GM21367 (cell line): ENCODE data around the gene SALL4.
"Not testable (repeated sequence)": the region's sequence is repeated elsewhere in the genome, so short reads cannot be mapped to it uniquely, and the experiment has no call there.

Experiments used
- ATAC-seq: cut with Tn5 transposase; IDR thresholded peaks from one replicate; pipeline ENCODE4 v1.9.1; 2021; ENCODE audit not compliant: unreplicated experiment

The SALL4 gene

DNA sequence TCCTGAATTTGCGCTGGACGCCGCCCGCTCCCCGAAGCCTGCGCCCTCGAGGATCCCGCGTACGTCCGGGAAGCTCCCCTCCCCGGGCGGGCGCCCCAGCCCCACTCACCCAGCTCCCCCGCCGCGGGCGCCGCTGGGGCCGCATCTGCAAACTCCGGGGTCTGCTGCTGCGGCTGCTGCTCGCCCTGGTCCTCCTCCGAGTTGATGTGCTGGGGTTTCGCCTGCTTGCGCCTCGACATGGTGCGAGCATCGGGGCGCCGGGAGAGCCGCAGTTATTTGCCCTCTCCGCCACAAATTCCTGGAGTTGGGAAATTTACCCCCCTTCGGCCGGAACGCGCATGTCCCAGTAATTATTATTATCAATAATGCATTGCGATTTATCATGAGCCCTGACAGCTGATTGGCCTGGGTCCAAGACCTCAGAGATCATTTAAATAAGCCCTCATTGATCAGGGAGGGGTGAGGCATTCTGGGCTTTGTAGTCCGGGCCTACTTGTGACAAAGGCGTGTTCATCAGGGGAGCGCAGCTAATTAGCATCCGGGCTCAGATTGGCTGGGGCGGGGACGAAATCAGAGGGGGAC lies at the start of gene SALL4:
TSS of gene SALL4 (minus strand) at position 352 of the 582 bp plus-strand sequence. CDS start at position 239, 113 bp downstream.
- no peak for ATAC-seq

DNA sequence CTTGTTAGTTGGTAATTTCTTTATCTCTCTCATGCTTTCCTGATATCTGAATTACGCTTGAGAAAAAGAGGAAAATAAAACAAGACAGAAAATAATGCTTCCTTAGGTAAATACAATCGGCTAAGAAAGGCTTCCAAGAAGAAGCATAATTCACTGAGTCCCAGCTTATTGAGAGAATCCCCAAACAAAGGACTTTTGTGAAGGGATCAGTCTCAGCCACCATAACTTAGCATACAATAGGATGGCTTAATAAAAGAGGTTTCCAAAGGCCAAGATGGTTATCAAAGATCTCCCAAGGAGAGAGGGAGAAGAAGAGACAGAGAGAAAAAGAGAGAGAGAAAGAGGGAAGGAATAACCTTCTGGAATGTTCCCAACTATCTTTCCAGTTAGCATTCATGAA lies 46.0 kb upstream of the SALL4 start:
- no peak for ATAC-seq

DNA sequence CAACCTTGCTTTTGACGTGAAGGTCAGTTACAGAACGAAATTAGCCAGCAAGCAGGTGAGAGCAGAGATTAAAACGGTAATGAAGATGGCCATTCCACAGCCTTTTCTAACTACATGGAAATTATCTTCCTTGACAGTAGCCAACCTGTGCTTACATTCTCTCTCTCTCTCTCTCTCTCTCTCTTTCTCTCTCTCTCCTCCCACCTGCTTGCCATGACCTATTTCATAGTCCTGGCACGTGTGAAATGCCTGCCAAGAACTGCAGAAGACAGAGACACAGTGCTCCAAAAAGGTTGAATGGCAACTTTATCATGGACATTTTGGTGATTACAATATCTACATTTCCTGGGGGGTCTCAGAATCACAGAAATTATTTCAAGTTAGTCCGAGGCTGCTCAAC lies 38.5 kb upstream of the SALL4 start:
- no peak for ATAC-seq

DNA sequence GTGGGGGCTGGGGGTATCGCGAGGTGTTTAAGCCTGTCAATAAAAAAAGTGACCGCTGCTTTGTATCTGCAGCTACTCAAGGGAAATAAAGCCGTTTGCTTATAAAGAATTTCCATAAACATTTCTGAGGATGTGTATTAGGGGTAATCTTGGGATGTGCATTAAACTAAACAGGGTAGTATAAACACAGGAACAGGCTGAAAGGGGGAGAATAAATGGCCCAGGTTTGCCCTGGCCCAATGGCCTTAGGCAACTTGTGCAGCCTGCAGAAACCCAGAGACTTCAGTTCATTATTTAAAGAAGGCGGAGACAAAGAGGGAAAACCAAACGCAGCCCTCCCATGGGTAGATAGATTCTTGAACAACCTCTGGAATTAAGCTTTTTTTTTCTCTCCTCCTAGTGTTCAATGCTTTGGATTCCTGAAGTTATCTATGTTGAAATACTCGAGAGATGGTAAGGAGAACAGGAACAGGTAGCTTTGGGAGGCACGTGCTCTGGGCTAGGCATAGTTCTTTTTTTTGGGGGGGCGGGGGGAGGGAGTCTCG lies 35.6 kb upstream of the SALL4 start:
- no peak for ATAC-seq

DNA sequence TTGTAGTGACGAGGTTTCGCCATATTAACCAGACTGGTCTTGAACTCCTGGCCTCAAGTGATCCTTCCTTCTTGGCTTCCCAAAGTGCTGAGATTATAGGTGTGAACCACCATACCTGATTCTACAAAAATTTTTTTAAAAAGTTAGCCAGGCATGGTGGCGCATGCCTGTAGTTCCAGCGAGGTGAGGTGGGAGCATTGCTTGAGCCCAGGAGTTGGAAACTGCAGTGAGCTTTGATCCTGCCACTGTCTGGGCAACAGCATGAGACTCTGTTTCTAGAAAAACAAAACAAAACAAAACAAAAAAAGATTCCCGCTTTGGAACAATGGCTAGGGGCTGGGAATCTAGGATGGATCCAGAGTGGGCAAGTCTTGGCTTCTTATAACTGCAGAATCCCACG lies 35.1 kb upstream of the SALL4 start:
- no peak for ATAC-seq

DNA sequence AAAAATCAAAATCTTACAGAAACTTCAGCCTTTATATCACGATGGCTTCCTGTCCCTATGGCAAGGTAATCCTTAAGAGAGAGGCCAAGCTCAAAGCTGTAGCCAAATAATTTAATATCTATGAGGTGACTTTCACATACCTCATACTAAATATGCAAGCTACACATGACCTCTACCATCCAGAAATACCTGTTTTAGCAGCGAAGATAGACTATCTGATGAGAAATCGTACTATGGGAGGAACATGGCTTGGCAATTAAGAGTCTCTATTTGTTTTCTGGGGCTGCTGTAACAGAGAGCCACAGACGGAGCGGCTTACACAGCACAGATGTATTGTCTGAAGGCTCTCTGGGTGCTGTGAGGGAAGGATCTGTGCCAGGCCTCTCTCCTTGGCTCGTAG lies 31.0 kb upstream of the SALL4 start:
- no peak for ATAC-seq

DNA sequence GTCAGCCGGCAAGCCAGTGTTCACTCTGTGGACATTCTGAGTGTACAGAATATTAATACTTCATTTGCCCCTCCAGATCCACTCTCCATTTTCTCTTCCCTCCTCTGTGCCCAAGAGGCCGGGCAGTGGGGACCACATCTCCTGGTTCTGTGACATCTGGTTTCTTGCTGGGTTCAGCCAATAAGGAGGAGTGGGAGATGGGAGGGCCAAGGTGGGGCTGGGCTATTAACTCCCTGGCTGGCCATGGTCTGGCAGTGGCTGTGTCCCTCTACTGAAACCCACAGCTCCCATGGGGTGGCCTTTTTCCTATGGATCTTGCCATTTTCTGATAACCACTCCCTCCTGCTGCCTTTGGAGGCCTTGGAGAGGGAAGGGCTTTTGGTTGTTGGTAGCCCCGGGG lies 30.0 kb upstream of the SALL4 start:
- ATAC-seq: no peak

DNA sequence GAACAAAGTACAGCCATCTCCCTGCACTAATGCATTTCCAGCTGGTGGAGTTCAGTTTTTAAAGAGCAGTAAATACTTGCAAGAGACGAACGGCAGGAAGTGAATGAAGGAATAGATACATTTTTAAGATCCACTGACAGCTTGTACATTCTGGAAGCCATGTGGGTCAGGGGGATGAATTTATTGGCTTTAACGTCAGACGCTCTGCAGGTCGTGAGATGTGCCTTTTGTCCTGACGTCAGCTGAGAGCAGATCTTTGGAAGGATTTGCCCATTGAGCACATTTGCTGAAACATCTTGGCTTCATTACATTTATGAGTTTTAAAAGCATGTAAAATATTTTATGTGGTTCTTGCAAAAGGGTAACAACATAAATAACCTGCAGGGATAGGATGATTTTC lies 29.5 kb upstream of the SALL4 start:
- ATAC-seq: no peak

DNA sequence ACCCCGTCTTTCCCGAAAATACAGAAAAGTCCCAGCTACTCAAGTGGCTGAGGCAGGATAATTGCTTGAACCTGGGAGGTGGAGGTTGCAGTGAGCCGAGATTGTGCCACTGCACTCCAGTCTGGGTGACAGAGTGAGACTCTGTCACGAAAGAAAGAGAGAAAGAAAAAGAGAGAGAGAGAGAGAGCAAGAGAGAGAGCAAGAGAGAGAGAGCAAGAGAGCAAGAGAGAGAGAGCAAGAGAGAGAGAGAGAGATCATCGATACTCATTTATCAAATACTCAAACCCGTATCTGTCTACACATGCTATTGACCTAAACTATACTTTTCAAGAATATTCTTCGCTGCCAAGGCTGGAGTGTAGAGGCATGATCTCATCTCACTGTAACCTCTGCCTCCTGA lies 28.2 kb upstream of the SALL4 start:
- no peak for ATAC-seq

DNA sequence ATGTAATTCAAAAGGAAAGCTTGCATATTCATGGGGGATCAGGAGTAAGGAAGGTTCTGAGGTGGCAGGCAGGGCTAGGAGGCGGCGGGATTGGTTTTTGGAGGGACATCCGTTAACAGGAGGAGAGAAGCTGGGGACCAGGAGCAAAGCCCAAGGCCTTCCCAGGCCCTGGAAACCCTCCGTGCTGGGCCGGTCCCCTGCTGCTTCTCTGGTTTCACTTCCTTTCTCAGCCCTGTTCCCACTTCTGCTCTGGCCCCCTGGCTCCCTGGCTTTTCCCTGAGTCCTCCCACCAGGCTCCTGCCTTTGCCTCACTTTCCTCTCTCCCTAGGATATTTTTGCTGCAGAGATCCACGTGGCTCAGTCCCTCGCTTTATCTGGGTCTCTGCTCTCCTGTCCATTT lies 26.4 kb upstream of the SALL4 start:
- no peak for ATAC-seq

DNA sequence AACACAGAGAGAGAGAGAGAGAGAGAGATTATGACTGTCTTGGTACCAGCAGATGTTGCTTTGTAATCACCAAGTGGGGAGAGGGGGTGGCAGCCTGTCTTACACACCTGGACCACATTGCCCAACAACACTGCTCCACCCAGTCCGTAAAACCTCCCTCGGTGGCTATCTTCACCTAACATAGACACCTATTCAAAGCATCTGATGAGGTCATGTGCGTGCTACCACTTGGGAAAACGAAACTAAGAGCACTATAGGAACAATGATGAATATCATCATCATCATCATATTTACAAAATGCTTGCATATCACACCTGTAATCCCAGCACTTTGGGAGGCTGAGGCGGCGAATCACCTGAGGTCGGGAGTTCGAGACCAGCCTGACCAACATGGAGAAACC lies 24.1 kb upstream of the SALL4 start:
- no peak for ATAC-seq

DNA sequence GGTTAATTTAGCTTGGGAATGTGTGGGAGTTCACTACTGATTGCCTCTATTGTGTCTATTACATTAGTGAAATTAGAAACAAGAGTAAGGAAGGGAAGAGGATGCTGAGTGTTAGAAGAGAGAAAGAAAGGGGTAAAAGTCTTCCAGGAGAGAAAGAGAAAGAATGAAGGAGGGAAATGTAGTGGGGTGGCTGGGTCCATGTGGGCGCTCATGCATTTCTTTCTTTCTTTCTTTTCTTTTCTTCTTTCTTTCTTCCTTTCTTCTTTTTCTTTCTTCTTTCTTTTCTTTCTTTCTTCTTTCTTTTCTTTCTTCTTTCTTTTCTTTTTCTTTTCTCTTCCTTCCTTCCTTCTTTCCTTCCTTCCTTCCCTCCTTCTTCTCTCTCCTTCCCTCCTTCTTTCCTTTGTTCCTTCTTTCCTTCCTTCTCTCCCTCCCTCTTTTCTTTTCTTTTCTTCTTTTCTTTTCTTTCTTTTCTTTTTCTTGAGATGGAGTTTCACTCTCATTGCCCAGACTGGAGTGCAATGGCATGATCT lies 16.2 kb upstream of the SALL4 start:
- no peak for ATAC-seq

DNA sequence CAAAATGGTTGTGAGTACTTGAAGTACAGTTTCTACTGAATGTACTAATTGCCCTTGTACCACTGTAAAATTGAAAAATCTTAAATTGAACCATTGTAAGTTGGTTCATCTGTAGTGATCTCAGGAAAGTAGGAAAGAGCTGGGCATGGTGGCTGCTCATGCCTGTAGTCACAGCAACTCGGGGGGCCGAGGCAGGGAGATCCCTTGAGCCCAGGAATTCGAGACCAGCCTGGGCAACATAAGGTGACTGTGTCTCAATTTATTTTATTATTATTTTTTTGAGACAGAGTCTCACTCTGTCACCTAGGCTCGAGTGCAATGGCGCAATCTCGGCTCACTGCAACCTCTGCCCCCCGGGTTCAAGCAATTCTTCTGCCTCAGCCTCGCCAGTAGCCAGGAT lies 14.5 kb upstream of the SALL4 start:
- not testable (repeated sequence) for ATAC-seq

DNA sequence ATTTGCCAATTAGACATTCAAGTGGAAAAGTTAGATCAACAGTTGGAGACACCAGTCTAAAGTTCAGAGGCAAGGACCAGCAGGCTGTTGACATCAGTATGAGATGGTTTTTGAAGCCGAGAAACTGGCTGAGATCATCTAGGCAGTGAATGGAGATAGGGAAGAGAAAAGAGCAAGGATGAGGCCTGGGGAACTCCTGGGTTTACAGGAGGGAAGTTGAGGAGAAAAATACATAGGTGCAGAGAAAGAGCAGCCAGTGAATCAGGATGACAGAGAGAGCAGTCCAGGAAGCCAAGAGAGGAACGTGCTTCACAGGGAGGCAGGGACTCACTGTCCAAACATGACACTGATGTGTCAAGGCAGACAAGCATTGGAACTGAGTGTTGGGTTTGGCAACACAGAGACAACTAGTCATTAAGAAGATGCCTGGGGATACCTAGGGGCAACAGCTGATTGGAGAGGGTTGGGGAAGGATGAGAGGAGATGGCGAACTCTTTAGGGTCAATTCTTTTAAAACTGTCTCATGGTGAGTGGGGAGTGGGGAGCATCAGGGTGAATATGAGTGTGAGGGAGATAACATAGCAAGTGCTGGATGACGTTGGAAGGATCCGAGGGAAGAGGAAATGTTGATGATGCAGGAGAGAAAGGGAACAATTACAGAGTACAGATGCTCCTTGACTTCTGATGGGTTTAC lies 13.2 kb upstream of the SALL4 start:
- ATAC-seq: no peak

DNA sequence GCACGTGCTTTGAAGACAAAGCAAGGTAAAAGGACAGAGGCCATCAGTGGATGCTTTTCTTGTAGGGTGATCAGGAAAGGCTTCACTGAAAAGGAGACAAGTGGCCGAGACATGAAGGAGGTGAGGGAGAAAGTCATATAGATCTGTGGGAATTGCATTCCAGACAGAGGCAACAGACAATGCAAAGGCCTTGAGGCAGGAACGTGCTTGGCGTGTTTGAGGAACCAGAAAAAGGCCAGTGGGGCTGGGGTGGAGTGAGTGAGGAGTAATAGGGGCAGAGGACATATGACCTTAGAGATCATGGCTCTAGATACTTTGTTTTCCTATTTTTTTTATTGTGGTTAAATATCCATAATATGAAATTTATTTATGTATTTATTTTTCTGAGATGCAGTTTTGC lies 10.5 kb upstream of the SALL4 start:
- no peak for ATAC-seq

DNA sequence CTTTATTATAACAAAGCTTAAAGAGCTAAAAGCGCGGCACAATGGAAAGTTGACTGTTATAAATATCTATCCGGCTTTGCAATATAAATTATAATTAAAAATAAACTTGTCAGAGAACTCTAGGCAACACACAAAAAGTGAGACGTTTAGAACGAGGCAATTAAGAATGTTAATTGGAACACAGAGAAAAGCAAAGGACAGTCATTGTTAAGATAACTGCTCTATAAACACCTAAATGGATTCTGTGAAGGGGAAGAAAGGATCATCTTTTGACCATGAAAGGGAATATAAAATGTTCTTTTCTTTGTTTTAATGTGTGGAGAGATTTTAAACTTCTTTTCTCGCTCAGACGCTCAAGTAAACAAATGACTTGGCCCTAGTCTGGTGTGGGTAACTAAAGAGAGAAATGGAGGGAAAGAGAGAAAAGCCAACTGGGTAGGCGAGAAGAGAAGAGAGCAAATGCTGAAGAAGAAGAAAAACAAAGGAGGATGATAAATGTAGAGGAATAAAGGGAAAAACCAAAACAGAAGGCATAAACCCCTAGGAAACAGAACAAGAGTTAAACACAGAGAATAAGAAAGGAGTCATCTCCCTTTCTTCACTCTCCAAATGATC lies 9.3 kb upstream of the SALL4 start:
- ATAC-seq: no peak

DNA sequence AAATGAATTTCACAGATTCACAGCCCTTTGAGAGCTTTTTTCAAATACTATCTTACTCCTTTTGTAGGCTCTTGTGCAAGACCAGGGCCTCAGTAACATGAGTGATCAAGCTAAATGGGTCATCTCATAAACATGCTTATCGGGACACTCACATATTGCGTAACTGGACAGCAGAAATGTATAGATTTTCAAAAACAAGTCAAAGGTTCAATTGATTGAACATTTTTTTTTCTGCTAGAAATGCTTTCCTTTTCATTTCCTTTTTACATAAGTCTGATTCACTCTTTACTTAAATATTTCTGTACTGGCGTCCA lies 8.7 kb upstream of the SALL4 start:
- no peak for ATAC-seq

DNA sequence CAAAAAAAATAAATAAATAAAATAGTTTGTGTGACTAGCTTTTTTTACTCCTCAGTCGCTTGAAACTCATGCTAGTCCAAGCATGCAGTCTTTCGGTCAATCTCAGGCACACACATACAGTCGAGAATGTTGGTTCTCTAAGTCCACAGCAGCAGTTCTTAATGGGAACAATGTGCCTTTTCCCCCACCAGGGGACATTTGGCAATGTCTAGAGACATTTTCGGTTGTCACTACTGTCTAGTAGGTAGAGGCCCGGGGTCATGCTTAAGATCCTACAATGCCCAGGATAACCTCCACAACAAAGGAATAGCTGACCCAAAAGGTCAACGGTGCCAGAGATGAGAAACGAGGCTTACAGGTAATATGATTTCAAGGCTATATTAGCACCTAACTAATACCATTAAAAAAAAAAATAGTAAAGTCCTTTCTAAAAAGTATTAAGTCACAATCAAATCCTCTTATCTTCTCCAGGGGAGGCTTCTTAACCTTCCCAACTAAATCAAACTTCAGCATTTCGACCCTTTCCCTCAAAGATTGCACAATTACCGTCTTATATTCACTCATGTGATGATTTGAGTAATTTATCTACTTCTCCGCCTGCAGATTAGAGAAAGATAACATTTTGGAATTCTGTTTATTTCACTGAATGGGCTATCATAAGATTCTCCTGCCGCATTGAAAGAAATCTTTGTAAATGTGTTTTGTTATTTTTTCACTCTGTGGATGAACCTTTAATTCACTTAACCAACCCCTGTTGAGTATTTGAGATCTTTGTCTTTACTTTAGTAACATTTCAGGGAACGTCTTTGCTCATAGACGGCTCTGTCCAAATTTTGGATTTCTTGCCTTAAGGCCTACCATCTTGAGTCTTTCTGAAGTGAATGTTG lies 8.1 kb upstream of the SALL4 start:
- ATAC-seq: no peak

DNA sequence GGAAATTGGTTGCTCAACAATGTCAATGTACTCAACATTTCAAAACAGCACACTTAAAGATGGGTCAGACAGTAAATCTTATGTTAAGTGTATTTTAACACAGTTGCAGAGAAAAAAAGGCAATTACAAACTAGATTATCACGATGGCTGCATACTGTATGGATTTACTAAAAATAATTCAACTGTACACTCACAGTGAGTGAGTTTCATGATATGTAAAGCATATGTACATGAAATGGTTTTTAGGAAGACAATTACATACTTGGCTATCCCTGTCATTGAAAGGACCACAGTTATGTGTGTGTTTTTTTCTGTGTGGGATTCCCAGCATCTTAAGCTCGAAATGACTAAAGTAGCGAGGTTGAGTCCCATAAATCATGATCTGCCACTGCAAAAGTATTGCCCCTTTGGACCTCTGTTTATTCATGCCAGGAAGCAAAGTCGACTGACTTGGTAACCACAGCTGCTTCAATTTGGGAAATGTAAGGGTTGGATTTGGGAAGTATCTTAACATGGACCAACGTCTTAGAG lies 5.5 kb upstream of the SALL4 start:
- no peak for ATAC-seq

DNA sequence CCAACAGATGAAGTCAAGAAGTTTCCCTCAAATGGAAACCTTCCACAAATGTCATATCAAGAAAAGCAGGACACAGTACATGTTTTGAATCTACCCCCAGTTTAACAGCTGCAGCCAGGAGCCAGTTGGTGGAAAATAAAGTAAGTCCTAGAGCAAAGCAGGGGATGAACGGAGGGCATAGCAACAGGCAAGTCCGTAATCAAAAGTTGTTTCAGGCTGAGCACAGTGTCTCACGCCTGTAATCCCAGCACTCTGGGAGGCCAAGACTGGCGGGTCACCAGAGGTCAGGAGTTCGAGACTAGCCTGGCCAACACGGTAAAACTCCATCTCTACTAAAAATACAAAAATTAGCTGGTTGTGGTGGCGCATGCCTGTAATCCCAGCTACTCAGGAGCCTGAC lies 2.4 kb upstream of the SALL4 start:
- ATAC-seq: no peak
